Measurements from ENCODE around the gene EYA3.

DNA sequence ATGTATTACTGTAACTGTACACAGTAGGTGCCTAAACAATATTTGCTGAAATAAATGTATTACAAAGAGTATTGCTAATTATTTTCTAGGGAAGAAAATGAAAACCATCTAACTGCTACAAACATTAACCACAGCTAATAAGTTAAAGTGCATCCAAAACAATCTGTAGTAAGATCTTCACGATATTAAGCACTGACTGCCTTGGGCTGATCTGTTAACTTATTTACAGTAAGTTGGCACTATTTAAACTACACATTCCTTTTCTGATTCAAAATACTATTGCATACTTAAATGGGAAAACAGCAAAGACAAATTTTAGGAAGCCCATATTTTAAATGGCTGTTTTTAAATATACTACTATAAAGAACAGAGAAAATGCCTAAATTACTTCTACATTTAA lies 4.5 kb downstream of the EYA3 start:
- TF ChIP-seq, protein P1, sequence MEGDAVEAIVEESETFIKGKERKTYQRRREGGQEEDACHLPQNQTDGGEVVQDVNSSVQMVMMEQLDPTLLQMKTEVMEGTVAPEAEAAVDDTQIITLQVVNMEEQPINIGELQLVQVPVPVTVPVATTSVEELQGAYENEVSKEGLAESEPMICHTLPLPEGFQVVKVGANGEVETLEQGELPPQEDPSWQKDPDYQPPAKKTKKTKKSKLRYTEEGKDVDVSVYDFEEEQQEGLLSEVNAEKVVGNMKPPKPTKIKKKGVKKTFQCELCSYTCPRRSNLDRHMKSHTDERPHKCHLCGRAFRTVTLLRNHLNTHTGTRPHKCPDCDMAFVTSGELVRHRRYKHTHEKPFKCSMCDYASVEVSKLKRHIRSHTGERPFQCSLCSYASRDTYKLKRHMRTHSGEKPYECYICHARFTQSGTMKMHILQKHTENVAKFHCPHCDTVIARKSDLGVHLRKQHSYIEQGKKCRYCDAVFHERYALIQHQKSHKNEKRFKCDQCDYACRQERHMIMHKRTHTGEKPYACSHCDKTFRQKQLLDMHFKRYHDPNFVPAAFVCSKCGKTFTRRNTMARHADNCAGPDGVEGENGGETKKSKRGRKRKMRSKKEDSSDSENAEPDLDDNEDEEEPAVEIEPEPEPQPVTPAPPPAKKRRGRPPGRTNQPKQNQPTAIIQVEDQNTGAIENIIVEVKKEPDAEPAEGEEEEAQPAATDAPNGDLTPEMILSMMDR (IDR thresholded peaks at IDR 0.05; ENCODE audit: low read depth, low read length, poor library complexity, severe bottlenecking): no peak
- no peak for TF ChIP-seq EZH2phosphoT487 (IDR thresholded peaks at IDR 0.05; ENCODE audit: borderline replicate concordance, low read length)

All from DOHH2 (cell line).